Activated T-helper 2 cell treated with anti-CD3 and anti-CD28 coated beads, Interferon-gamma antibody, Interleukin-2, Interleukin-4, amounts not matched to agents 10 μg/mL and 5 μg/mL and 100 μg/mL, durations not matched to agents 14 hours and 24 hours and 36 hours (primary cell): ENCODE measurements around the gene GUCD1. TPM values are rescaled to one million over a fixed set of nuclear protein-coding genes. Genes with fewer than 3 reads are reported as not detected.
"Not testable (repeated sequence)": the region's sequence is repeated elsewhere in the genome, so short reads cannot be mapped to it uniquely, and the experiment has no call there.

Source experiments
- DNase-seq: peaks from one replicate; pipeline ENCODE4 v3.0.0; 2021; ENCODE audit warnings: low spot score
- H3K27ac Mint-ChIP-seq: one replicate; pipeline ENCODE4 v1.8.0; 2021; ENCODE audit warnings: mixed read lengths
- H3K27me3 Mint-ChIP-seq: one replicate; pipeline ENCODE4 v1.8.0; 2021; ENCODE audit warnings: low read depth, mixed read lengths
- H3K36me3 Mint-ChIP-seq: one replicate; pipeline ENCODE4 v1.8.0; 2021; ENCODE audit warnings: low read depth, mixed read lengths
- H3K4me1 Mint-ChIP-seq: one replicate; pipeline ENCODE4 v1.8.0; 2021; ENCODE audit warnings: low read depth, mixed read lengths
- H3K4me3 Mint-ChIP-seq: one replicate; pipeline ENCODE4 v1.8.0; 2021; ENCODE audit warnings: low read depth, mild to moderate bottlenecking, moderate library complexity, mixed read lengths
- H3K9me3 Mint-ChIP-seq: one replicate; pipeline ENCODE4 v1.8.0; 2021; ENCODE audit warnings: mixed read lengths
- intact Hi-C: fragments of 100-400 bp; cut with micrococcal nuclease; formaldehyde crosslinking; loops from one replicate; pipeline ENCODE4 v1.15.1; 2023
- total RNA-seq: library from RNA; stranded (reverse); gene quantifications from 2 replicates; pipeline ENCODE4 v1.2.3, GENCODE V29; 2022

GUCD1 gene
- total RNA-seq, 1 donor from 2014 or later = 115 TPM

DNA sequence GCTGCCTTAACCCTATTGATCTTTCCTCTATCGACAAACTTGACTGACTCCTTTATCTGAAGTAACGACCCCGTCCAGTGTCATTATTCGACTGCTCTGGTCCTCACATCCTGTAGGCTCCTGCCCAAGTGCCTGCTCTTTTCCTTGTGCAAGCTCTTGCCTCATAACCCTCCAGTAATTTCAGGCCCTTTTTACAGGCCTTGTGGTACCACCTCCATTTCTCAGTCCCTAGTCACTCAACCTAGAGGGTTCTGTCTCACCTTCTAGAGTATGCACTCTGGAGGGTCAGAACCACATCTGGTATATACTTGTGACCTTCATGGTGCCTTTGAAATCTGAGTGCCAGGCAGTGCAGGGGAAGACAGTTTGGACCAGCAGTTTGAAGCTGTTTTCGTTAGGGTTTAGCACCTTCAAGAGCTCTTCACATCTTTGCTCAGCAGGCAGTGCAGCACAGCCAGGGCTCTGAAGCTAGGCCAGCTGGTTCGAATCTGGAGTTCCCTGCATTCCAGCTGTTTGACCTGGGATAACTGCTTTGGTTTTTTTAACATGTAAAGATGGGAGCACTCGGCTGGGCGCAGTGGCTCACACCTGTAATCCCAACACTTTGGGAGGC, 12.1 kb upstream of the GUCD1 start:
- Mint-ChIP-seq H3K9me3 (no peaks in the 10 kb centered on the region), H3K27me3 (no peaks in the 10 kb centered on the region), H3K27ac (peak overlapping the region; percentile 22), H3K4me3 (no peak overlapping the region), H3K36me3 (peaks cover 59% of the 10 kb centered on the region), H3K4me1 (peaks cover 13% of the 10 kb centered on the region)
- no peak for DNase-seq
- intact Hi-C loops = no loop called here

DNA sequence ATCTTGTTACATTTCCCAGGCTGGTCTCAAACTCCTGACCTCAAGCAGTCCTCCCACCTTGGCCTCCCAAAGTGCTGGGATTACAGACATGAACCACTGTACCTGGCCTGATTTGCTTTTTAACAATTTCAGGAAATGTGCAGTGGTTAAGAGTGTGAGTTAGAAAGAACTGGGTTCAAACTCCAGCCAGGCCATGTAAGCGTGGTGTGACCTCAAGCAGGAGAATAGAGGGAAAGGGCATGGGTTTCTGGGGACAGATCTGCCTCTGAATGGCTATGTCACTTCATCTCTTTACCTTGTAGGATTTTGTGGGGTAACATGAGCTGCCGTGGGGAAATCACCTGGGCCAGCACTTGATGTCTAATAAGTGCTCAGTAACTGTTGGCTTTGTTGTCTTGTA, 10.1 kb upstream of the GUCD1 start:
- Mint-ChIP-seq H3K27ac (no peak overlapping the region), H3K4me3 (no peak overlapping the region), H3K36me3 (peaks cover 56% of the 10 kb centered on the region), H3K27me3 (no peaks in the 10 kb centered on the region), H3K4me1 (peaks cover 16% of the 10 kb centered on the region), H3K9me3 (no peaks in the 10 kb centered on the region)
- intact Hi-C loops = no loop called here
- no peak for DNase-seq

DNA sequence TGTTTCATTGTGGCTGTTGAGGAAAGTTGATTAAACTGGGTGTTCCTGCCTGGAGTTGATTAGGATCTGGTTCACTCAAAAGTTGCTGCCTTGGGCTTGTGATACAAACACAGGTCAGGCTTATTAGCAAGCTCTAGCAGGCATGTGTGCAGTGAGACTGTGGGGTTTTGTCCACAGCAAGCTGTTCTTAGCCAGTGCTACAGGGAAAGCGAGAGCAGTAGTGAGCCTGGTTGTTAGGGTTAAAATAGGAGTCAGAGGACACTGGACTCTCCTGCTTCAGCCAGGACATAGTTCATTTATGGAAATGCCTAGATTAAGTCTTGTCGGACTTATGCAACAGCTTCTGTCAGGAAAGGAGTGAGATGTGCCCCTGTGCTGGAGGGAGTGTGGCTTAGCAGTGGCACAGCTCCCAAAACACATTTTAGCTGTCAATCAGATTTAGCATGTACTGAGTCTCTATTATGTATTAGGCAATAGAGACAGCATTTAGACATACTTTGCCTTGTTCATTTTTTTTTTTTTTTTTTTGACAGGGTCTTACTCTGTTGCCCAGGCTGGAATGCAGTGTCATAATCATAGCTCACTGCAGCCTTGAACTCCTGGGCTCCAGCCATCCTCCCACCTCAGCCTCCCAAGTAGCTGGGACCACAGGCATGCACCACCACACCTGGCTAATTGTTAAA, 9.6 kb upstream of the GUCD1 start:
- no peak overlapping the region for H3K4me3 Mint-ChIP-seq
- H3K9me3 Mint-ChIP-seq = no peaks in the 10 kb centered on the region
- H3K4me1 Mint-ChIP-seq = peaks cover 16% of the 10 kb centered on the region
- intact Hi-C loops = no loop called here
- no peak overlapping the region for H3K27ac Mint-ChIP-seq
- H3K36me3 Mint-ChIP-seq = peaks cover 53% of the 10 kb centered on the region
- no peaks in the 10 kb centered on the region for H3K27me3 Mint-ChIP-seq
- no peak for DNase-seq

DNA sequence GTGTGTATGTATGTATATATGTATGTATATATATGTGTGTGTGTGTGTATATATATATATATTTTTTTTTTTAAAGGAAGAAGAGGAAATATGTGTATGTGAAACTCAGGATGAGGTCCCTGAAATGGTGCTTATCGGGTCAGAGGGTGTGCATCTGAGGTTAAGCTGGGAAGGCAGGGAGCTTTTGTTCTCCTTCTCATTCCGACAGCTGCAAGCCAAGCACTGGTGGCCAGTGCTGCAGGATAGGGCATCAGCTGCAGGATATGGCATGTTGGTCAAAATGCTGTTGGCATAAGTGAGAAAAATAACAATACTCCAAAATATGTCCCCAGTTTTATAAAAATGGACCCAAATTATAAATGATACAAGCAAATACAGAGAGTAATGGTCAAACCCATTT, 8.3 kb upstream of the GUCD1 start:
- Mint-ChIP-seq H3K9me3 (no peaks in the 10 kb centered on the region), H3K27ac (no peak overlapping the region), H3K4me3 (no peak overlapping the region), H3K36me3 (peaks cover 58% of the 10 kb centered on the region), H3K27me3 (no peaks in the 10 kb centered on the region), H3K4me1 (peaks cover 26% of the 10 kb centered on the region)
- no peak for DNase-seq
- intact Hi-C loops = no loop called here

DNA sequence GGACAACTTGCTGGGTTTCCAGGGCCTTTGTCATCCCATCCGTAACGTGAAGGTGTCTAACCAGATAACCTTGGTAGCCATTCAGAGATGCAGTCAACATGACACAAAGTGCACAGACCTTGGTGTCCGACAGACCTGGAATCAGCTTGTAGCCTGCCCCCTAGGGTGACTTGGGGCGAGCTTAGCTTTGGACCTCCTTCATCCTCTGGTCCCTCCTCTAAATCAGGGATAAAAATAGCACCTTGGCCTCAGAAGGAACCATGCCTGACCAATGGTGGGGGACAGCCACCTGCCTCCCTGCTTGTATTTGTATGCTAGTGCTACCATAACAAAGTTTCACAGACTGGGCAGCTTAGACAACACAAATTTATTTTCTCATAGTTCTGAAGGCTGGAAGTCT, 4.5 kb upstream of the GUCD1 start:
- H3K4me3 Mint-ChIP-seq = no peak overlapping the region
- intact Hi-C loops = loop anchor here (5.0 to 10.0 kb wide), 2 partner anchors 43 to 645 kb away; partner anchors contain the start of gene GGT1
- peaks cover 59% of the 10 kb centered on the region for H3K36me3 Mint-ChIP-seq

DNA sequence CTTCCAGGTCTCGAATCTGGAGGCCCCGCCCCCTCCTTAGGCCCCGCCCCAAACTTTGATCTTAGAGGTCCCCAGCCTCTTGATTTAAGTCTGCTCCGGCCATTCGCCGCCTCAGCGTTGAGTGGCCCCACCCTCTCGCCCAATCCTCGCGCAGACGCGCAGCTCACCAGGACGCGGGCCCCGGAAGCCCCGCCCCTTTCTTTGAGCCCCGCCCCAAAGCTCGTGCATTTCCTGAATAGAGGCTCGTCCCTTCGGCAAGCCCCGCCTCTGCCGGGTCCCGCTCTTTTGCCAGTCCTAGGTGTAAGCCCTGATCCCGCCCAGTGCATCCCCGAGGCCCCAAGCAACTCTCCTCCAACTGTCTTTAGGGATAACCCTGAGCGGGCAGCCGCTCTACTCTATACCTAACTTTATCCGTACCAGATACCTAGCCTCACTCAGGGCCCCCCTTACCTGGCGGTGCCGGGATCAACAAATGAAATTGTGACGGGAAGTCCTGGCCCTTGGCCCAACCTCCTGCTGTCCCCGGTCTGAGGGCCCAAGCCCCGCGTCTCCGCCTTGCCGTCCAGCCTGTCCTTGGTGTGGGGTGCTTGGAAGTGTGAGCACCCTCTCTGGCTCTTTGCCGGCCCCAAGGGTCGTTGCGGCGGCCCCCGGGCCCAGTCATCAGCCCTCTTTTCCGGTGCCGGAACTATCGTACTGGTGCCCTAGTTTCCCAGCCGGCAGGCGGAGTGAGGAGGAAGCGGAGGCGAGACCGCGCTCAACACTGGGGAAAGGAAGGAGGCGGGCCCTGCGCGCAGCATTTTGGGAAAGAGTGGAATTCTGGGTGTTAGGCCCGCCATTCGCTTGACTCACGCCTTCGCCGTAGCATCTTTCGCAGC, 464 bp upstream of the GUCD1 start, which contains the start of gene SNRPD3:
TSS of gene SNRPD3 (plus strand) at position 835 of the 875 bp plus-strand sequence. CDS start 1,676 bp downstream, outside the sequence.
- no peaks in the 10 kb centered on the region for H3K9me3 Mint-ChIP-seq
- peak; percentile 98 for DNase-seq
- H3K36me3 Mint-ChIP-seq = peaks cover 48% of the 10 kb centered on the region
- intact Hi-C loops = loop anchor here (1.0 to 10.0 kb wide), 3 partner anchors 47 to 641 kb away; partner anchors contain the start of genes GGT1 and SPECC1L
- H3K27ac Mint-ChIP-seq = peak within 1 kb of the TSS; percentile 98
- H3K4me3 Mint-ChIP-seq = peak within 1 kb of the TSS; percentile 95
- no peaks in the 10 kb centered on the region for H3K27me3 Mint-ChIP-seq
- peaks cover 47% of the 10 kb centered on the region for H3K4me1 Mint-ChIP-seq

More for the DNA sequence above, 4.5 kb upstream of the GUCD1 start:
- H3K27ac Mint-ChIP-seq = no peak overlapping the region
- no peak for DNase-seq
- H3K27me3 Mint-ChIP-seq = no peaks in the 10 kb centered on the region
- H3K4me1 Mint-ChIP-seq = peaks cover 39% of the 10 kb centered on the region
- H3K9me3 Mint-ChIP-seq = no peaks in the 10 kb centered on the region

DNA sequence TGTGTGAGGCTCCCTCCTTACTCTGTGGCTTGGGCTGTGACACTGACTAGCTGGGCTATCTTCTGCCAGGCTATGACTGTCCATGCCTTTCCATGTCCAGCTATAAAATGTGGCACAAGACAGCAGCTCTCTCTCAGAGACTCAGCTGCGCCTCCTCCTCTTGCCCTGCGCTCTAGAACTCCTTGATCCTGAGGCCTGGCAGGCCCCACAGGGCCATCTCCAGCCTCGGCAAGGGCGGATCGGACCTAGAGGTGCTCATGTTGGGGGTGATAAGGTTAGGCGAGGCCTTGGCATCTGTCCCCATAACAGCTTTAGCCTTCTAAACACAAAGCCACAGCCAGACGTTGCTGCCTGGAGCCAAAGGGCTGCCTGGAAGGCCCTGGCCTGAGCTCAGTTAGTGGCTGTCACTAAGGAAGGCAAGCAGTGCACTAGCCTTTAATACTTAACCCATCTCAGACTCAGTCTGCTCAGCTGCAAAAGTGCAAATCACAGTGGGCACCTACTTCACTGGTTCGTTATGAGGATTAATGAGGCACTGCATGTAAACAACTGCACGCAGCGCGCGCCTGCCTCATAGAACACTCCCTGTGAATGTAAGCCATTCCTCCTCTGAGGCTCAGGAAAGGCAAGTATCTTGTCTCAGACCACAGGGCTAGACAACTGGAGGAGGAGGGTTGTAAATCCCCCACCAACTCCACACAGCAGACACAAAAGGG, 1.2 kb downstream of the GUCD1 start:
- Mint-ChIP-seq H3K4me1 (peaks cover 45% of the 10 kb centered on the region), H3K36me3 (peaks cover 40% of the 10 kb centered on the region), H3K9me3 (no peaks in the 10 kb centered on the region), H3K27me3 (no peaks in the 10 kb centered on the region), H3K27ac (peak overlapping the region; percentile 92), H3K4me3 (peak overlapping the region; percentile 97)
- no peak for DNase-seq
- intact Hi-C loops = loop anchor here (10.0 kb wide), 1 partner anchor 639 kb away; no protein-coding TSS in a partner anchor

DNA sequence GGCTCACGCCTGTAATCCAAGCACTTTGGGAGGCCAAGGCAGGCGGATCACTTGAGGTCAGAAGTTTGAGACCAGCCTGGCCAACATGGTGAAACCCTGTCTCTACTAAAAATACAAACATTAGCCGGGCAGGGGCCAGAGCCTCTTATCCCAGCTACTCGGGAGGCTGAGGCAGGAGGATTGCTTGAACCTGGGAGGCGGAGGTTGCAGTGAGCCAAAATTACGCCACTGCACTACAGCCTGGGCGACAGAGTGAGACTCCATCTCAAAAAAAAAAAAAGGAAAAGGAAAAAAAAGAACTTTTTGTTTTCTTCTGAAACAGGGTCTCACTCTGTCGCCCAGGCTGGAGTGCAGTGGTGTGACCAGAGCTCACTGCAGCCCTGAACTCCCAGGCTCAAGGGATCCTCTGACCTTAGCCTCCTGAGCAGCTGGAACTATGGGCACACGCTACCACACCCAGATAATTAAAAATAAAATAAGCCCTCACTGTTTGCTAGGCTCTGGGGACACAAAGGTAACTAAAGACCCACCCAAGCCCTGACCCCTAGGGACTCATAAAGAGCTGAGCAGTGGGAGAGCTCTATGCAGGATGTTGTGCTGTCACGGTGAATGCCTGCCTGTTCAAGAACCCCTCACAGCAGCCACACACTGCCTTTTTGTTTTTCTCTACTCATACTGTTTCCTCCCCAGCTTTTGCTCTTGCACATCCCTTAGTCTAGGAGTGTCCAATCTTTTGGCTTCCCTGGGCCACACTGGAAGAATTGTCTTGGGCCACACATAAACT, 2.2 kb downstream of the GUCD1 start:
- H3K36me3 Mint-ChIP-seq = peaks cover 37% of the 10 kb centered on the region
- not testable (repeated sequence) for H3K9me3 Mint-ChIP-seq, H3K27ac Mint-ChIP-seq, H3K27me3 Mint-ChIP-seq, DNase-seq
- peak overlapping the region; percentile 7 for H3K4me3 Mint-ChIP-seq
- intact Hi-C loops = loop anchor here (10.0 kb wide), 1 partner anchor 638 kb away; no protein-coding TSS in a partner anchor
- H3K4me1 Mint-ChIP-seq = peaks cover 34% of the 10 kb centered on the region

DNA sequence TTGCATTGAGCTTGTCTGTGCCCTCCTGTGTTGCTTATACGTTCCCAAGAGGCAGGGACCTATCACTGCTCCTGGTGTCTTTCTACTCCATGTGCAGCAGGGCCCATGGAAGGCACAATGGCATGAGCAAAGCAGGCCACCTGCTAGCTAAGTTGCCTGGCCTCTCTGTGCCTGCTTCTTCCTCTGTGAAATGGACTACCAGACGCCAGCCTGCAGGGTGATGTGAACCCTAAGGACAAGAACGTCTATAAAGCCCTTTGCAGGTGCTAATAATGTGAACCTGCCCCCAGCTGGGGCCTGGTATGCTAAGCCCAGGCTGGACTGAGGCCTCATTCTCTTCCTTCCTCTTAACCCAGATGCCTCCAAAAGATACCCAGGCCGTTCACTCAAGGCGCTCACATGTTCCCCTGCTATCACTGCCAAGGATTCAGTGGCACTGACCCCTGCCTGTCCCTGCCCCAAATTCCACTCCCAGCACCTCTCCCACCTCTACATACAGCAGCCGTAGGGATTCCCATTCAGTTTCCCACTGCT, 4.0 kb downstream of the GUCD1 start:
- Mint-ChIP-seq H3K4me1 (peaks cover 21% of the 10 kb centered on the region), H3K9me3 (no peaks in the 10 kb centered on the region), H3K27ac (no peak overlapping the region), H3K36me3 (peaks cover 40% of the 10 kb centered on the region), H3K4me3 (no peak overlapping the region), H3K27me3 (no peaks in the 10 kb centered on the region)
- DNase-seq = no peak
- intact Hi-C loops = loop anchor here (10.0 kb wide), 1 partner anchor 636 kb away; no protein-coding TSS in a partner anchor

DNA sequence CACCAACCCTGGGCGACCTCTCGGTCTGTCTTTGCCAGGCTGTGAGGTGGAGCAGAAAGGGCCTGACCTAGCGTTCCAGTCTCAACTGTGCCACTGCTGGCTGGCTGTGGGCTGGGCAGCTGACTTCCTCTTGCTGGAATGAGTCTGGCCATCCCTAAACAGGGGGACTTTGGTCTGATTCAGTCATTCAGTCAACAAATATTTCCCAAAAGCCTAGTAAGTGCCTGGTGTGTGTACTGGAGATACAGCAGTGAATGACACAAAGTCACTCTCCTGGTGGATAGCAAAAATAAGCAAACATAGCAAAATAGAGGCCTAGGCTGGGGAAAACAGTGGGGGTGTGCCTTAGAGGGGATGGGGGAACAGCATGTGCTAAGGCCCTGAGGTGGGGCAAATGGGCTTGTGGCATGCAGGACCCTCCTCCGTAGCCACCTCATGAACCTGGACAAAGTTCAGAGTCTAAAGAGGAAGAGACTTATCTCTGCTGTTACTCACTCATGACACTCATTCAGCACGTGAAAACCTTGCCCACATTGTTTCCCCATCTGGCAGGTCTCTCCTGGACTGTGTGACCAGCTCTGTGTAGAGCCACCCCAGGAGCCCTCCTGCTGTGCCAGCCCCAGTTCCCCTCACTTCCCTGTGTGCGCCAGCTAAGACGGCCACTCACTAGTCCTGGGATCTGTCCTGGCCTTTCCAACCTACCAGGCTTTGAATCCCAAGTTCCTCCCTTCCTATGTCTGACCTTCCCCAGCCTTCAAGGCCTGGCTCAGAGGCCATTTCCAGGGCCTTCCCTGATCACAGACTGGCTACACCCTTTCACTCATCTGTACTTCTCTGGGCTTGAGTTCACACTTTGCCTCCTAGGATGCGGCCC, 4.7 kb downstream of the GUCD1 start:
- peaks cover 21% of the 10 kb centered on the region for H3K4me1 Mint-ChIP-seq
- no peak for DNase-seq
- H3K27me3 Mint-ChIP-seq = no peaks in the 10 kb centered on the region
- H3K4me3 Mint-ChIP-seq = no peak overlapping the region
- H3K36me3 Mint-ChIP-seq = peaks cover 39% of the 10 kb centered on the region
- intact Hi-C loops = loop anchor here (10.0 kb wide), 1 partner anchor 635 kb away; no protein-coding TSS in a partner anchor
- no peak overlapping the region for H3K27ac Mint-ChIP-seq
- H3K9me3 Mint-ChIP-seq = no peaks in the 10 kb centered on the region

DNA sequence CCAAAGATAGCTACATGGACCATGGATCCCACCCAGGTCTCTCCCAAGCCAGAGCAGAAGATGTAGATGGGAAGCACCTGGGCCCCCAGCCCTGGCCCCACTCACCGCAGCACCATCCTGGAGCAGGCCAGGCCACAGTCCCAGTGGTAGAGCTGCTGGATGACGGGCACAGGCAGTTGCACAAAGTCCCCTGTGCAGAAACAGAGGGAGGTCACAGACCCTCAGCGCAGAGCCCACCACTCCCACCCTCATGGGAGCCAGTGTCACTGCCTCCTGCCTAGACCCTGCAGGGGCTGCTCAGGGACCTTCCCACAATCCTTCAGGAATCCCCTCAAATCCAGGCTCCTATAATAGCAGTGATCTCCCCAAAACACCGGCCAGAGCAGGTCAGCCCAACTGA, 6.1 kb downstream of the GUCD1 start:
- intact Hi-C loops = no loop called here
- Mint-ChIP-seq H3K36me3 (peaks cover 48% of the 10 kb centered on the region), H3K27ac (no peak overlapping the region), H3K4me1 (peaks cover 20% of the 10 kb centered on the region), H3K9me3 (no peaks in the 10 kb centered on the region), H3K27me3 (no peaks in the 10 kb centered on the region), H3K4me3 (no peak overlapping the region)
- DNase-seq = no peak
